Hematopoietic multipotent progenitor cell treated with erythropoietin and hydrocortisone succinate and interleukin-3 and kit ligand, for 8 days (in vitro differentiated cells): ENCODE results near the gene TSNAX.

Experiments
- DNase-seq: peaks from one replicate; pipeline ENCODE4 v3.0.0-alpha.2; 2015

Gene TSNAX

GRCh38 chr1:231519166-231519565 lies 9.3 kb upstream of the TSNAX start:
- no peak for DNase-seq

GRCh38 chr1:231522038-231522437 lies 6.4 kb upstream of the TSNAX start:
- no peak for DNase-seq

- no peak for DNase-seq
These were observed 5.4 kb upstream of the TSNAX start for GRCh38 chr1:231522931-231523642.

- DNase-seq, result peak; percentile 37
These were observed 4.7 kb upstream of the TSNAX start for GRCh38 chr1:231523816-231524215.

GRCh38 chr1:231526536-231526935 lies 1.9 kb upstream of the TSNAX start:
- no peak for DNase-seq

GRCh38 chr1:231527586-231528171 lies 790 bp upstream of the TSNAX start:
- no peak for DNase-seq

- no peak for DNase-seq
These were observed 4.8 kb downstream of the TSNAX start for GRCh38 chr1:231533240-231533639.

GRCh38 chr1:231534703-231535159 lies 6.3 kb downstream of the TSNAX start:
- no peak for DNase-seq

- DNase-seq, result no peak
These were observed 7.6 kb downstream of the TSNAX start for GRCh38 chr1:231536099-231536498.

- DNase-seq, result no peak
These were observed 12.4 kb downstream of the TSNAX start for GRCh38 chr1:231540847-231541246.

- DNase-seq, result no peak
These were observed 13.4 kb downstream of the TSNAX start for GRCh38 chr1:231541842-231542241.

GRCh38 chr1:231544943-231545592 lies 16.6 kb downstream of the TSNAX start:
- DNase-seq, result no peak

GRCh38 chr1:231546693-231547092 lies 18.2 kb downstream of the TSNAX start:
- DNase-seq, result no peak

- peak; percentile 13 for DNase-seq
These were observed 21.4 kb downstream of the TSNAX start for GRCh38 chr1:231549733-231550447.

GRCh38 chr1:231550448-231550781 lies 21.9 kb downstream of the TSNAX start:
- peak; percentile 29 for DNase-seq

- no peak for DNase-seq
These were observed 24.9 kb downstream of the TSNAX start for GRCh38 chr1:231553320-231553719.

- no peak for DNase-seq
These were observed 26.5 kb downstream of the TSNAX start for GRCh38 chr1:231554969-231555368.

GRCh38 chr1:231557411-231557810 lies 28.9 kb downstream of the TSNAX start:
- DNase-seq, result no peak

GRCh38 chr1:231557898-231558707 lies 29.6 kb downstream of the TSNAX start:
- DNase-seq, result no peak

GRCh38 chr1:231558708-231559185 lies 30.3 kb downstream of the TSNAX start:
- DNase-seq, result no peak

- no peak for DNase-seq
These were observed 33.3 kb downstream of the TSNAX start for GRCh38 chr1:231561647-231562383.

- no peak for DNase-seq
These were observed 34.8 kb downstream of the TSNAX start for GRCh38 chr1:231563247-231563646.
